ENCODE measurements around the gene SERPINA7.

GRCh38 chrX:106009145-106009544 is 29.4 kb downstream of the SERPINA7 start:
- TF ChIP-seq CTCF (conservative IDR thresholded peaks at IDR 0.05) (no peak), EZH2 (IDR thresholded peaks at IDR 0.05; ENCODE audit: low read depth) (no peak)

Data from PC-9 (cell line).